HFFc6 (cell line): ENCODE results near the gene SLC27A2. TPM values are rescaled to one million over a fixed set of nuclear protein-coding genes. Genes with fewer than 3 reads are reported as not detected.

ENCODE experiments used
- DNase-seq: peaks from one replicate; pipeline ENCODE4 v3.0.0-alpha.2; 2018
- H3K27ac Mint-ChIP-seq: 2 replicates; pipeline ENCODE4 v1.8.0; 2020; ENCODE audit warnings: mild to moderate bottlenecking, mixed read lengths
- H3K27me3 Mint-ChIP-seq: 2 replicates; pipeline ENCODE4 v1.8.0; 2021; ENCODE audit warnings: mild to moderate bottlenecking, moderate library complexity, mixed read lengths; ENCODE audit not compliant: insufficient read depth
- H3K36me3 Mint-ChIP-seq: 2 replicates; pipeline ENCODE4 v1.8.0; 2021; ENCODE audit warnings: low read depth, mixed read lengths
- H3K4me1 Mint-ChIP-seq: 2 replicates; pipeline ENCODE4 v1.8.0; 2020; ENCODE audit warnings: low read depth, mixed read lengths
- H3K4me3 Mint-ChIP-seq: 2 replicates; pipeline ENCODE4 v1.8.0; 2020; ENCODE audit warnings: mild to moderate bottlenecking, moderate library complexity, mixed read lengths
- H3K9me3 Mint-ChIP-seq: 2 replicates; pipeline ENCODE4 v1.8.0; 2020; ENCODE audit warnings: mild to moderate bottlenecking, mixed read lengths
- total RNA-seq, 6 experiments: library from RNA; stranded (reverse); fragmentation: NEBNext Ultra II Directional; extraction: Animal tissue kit (Norgen Biotek cat#: 25700); gene quantifications; 2 replicates in 1 of 6; 3 replicates in 5 of 6; pipeline ENCODE4 v1.2.3, GENCODE V29; 2021
- TF ChIP-seq, protein P1 (sequence below): fragments of 200-600 bp; sonication (generic); IDR thresholded peaks from 2 replicates; pipeline ENCODE4 v1.5.0; 2021; ENCODE audit warnings: antibody characterized with exemption, mild to moderate bottlenecking

The SLC27A2 gene
- total RNA-seq, 6 experiments from 2014 or later, result 0.87 to 2.0 (median 1.3) TPM

DNA sequence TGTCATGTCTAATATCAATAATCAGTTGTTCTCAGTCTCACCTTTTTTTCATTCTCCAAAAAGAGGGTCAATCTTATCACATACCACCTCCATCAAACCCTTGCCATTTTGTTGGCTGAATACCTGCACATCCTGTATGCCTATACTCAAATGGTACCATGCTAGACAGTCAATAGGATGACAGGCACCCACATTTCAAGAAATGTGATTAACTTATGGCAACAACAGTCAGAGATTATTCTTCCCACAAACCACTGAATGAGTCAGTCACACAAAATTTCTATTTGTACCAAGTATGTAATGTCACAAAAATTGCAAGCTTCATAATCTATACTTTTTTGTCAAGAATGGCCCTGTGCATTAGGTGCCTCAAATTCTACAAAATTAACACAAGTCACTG lies 5.1 kb upstream of the SLC27A2 start:
- H3K27ac Mint-ChIP-seq, result no peak overlapping the region
- no peaks in the 10 kb centered on the region for H3K36me3 Mint-ChIP-seq
- peaks cover 7% of the 10 kb centered on the region for H3K27me3 Mint-ChIP-seq

DNA sequence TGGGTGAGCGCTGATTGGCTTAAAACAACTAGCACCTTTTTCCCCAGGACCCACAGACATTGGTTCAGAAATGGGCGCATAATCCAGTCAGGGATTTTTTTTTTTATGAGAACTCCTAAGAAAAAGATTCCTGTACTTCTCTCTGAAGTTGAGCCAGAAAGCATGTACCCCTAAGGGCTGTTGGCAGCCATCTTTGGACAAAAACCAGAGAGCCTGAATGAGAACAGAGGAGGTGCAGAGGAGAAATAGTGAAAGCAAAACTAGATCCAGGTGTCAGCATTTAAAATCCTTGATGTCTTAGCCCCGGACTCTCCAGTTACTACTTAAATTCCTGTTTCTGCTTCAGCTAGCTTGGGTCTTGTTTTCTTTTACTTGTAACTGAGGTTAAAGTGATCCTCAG lies 1.9 kb upstream of the SLC27A2 start:
- Mint-ChIP-seq H3K9me3 (no peaks in the 10 kb centered on the region), H3K36me3 (no peaks in the 10 kb centered on the region), H3K4me1 (peaks cover 26% of the 10 kb centered on the region), H3K27me3 (peaks cover 9% of the 10 kb centered on the region), H3K4me3 (no peak overlapping the region), H3K27ac (no peak overlapping the region)
- TF ChIP-seq, protein P1, sequence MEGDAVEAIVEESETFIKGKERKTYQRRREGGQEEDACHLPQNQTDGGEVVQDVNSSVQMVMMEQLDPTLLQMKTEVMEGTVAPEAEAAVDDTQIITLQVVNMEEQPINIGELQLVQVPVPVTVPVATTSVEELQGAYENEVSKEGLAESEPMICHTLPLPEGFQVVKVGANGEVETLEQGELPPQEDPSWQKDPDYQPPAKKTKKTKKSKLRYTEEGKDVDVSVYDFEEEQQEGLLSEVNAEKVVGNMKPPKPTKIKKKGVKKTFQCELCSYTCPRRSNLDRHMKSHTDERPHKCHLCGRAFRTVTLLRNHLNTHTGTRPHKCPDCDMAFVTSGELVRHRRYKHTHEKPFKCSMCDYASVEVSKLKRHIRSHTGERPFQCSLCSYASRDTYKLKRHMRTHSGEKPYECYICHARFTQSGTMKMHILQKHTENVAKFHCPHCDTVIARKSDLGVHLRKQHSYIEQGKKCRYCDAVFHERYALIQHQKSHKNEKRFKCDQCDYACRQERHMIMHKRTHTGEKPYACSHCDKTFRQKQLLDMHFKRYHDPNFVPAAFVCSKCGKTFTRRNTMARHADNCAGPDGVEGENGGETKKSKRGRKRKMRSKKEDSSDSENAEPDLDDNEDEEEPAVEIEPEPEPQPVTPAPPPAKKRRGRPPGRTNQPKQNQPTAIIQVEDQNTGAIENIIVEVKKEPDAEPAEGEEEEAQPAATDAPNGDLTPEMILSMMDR, result no peak
- no peak for DNase-seq

More for the DNA sequence above, 5.1 kb upstream of the SLC27A2 start:
- peak; percentile 28 for DNase-seq
- H3K4me3 Mint-ChIP-seq, result no peak overlapping the region
- peaks cover 3% of the 10 kb centered on the region for H3K9me3 Mint-ChIP-seq
- TF ChIP-seq, protein P1, result no peak
- H3K4me1 Mint-ChIP-seq, result peaks cover 12% of the 10 kb centered on the region

DNA sequence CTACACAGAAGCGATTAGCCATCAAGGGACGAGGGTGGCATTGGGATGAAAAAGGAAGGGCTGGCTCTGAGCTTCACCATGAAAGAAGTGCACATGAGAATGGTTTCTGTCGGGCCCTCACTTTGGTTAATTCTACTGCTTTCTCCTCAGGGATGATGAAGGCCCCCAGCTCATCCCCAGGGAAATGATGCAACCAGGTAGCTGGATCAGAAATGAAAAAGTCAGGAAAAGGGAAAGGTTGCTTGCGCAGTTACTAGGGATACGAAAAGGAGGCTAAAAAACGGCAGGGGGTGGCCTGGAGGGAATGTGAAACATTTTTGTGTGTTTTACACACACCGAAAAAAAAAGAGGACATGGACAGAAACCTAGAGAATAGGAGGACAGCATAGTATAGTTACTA lies 1.4 kb upstream of the SLC27A2 start:
- no peak overlapping the region for H3K27ac Mint-ChIP-seq
- TF ChIP-seq, protein P1, result no peak
- no peak overlapping the region for H3K4me3 Mint-ChIP-seq
- no peaks in the 10 kb centered on the region for H3K36me3 Mint-ChIP-seq
- no peak for DNase-seq
- H3K9me3 Mint-ChIP-seq, result no peaks in the 10 kb centered on the region
- H3K27me3 Mint-ChIP-seq, result peaks cover 9% of the 10 kb centered on the region
- peaks cover 26% of the 10 kb centered on the region for H3K4me1 Mint-ChIP-seq

DNA sequence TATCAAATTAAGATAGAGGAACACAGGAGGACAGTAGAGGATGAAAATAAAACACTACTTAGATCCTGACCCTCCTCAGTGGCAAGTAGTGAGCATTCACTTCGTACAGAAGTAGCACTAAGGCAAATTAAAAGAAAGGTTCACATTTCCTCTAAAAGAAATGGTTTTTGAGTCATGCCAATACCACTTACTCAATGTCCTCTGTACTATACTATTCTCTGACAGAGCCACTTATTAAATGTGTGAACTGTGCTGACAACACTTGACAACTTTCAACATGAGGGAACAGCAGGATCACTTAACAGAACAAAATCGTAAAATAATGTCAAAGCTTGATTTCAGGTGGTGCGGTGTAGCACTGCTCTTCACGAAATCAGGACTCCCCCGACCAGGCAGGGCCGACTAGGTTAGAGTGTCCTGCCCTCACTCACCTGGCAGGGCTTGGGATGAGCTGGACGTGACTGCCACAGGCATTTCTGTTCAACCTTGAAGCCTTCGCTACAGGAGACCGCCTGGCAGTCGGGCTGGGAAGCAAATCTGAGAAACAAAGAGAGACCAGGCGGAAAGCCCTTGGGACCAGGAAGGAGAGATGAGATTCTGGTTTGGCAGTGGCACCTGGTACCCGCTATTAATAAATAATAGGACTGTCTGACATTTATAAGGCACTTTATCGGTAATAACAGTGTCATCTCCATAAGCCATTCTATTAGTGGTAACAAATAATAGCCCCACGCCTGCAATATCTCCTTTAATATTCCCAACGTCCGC lies 611 bp upstream of the SLC27A2 start:
- Mint-ChIP-seq H3K36me3 (no peaks in the 10 kb centered on the region), H3K4me3 (peak overlapping the region; percentile 88; the same call in 1 of the 2 replicates), H3K27me3 (peaks cover 9% of the 10 kb centered on the region), H3K27ac (no peak overlapping the region), H3K9me3 (no peaks in the 10 kb centered on the region), H3K4me1 (peaks cover 24% of the 10 kb centered on the region)
- no peak for DNase-seq
- TF ChIP-seq, protein P1, result no peak

DNA sequence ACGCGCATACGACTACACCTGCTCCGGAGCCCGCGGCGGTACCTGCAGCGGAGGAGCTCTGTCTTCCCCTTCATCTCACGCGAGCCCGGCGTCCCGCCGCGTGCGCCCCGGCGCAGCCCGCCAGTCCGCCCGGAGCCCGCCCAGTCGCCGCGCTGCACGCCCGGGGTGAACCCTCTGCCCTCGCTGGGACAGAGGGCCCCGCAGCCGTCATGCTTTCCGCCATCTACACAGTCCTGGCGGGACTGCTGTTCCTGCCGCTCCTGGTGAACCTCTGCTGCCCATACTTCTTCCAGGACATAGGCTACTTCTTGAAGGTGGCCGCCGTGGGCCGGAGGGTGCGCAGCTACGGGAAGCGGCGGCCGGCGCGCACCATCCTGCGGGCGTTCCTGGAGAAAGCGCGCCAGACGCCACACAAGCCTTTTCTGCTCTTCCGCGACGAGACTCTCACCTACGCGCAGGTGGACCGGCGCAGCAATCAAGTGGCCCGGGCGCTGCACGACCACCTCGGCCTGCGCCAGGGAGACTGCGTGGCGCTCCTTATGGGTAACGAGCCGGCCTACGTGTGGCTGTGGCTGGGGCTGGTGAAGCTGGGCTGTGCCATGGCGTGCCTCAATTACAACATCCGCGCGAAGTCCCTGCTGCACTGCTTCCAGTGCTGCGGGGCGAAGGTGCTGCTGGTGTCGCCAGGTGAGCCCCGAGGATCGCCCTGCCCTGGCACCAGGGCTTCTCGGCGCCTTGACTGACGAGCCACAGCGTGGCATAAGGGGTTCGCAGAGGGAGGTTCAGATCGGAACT lies 420 bp downstream of the SLC27A2 start:
- H3K36me3 Mint-ChIP-seq, result no peaks in the 10 kb centered on the region
- DNase-seq, result no peak
- H3K4me1 Mint-ChIP-seq, result peaks cover 14% of the 10 kb centered on the region
- peak overlapping the region; percentile 88 for H3K4me3 Mint-ChIP-seq
- peaks cover 9% of the 10 kb centered on the region for H3K27me3 Mint-ChIP-seq
- H3K27ac Mint-ChIP-seq, result no peak overlapping the region
- no peaks in the 10 kb centered on the region for H3K9me3 Mint-ChIP-seq
- TF ChIP-seq, protein P1, result peak; percentile 32; the same call in 1 of the 2 replicates
